ENCODE data around the gene SLC29A4. TPM values are rescaled to one million over a fixed set of nuclear protein-coding genes. Genes with fewer than 3 reads are reported as not detected.

SLC29A4 gene
- total and polyA plus RNA-seq, 2 donors (not counting 3 experiments of a cell fraction or from before 2014, with no cell fraction given): 5.2 to 7.7 TPM

DNA sequence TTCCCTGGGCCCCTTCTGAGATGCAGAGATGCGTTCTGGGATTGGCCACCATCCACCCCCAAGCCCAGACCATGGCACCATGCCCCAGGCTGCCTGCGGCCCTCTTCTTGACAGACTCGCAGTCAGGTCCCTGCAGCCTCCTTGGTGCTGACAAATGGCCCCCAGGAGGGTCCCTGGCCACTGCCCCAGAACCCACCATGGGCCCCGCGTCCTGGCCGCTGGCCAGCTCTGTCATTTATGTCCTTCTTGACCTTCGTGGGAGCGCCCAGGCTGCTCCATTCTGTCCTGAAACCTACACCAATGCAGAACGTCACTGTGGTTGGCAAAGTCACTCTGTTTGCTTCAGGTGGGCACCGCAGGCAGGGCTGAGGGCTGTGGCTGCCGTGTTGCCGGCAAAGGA is 39.5 kb upstream of the SLC29A4 start:
- Histone ChIP-seq H3K27ac (ENCODE audit: insufficient read depth, low read depth, low read length) (no peak overlapping the region), H3K4me1 (ENCODE audit: control insufficient read depth, extremely low read depth, insufficient read depth, low read length) (peaks cover 2% of the 10 kb centered on the region), H3K9me1 (replicated peaks; ENCODE audit: control insufficient read depth, extremely low read depth, insufficient read depth, low read length) (no peaks in the 10 kb centered on the region), H3K4me2 (ENCODE audit: insufficient read depth, low read length) (no peak overlapping the region), H3K9ac (replicated peaks; ENCODE audit: extremely low read depth, insufficient read depth, low read length) (no peak overlapping the region), H3K9me3 (replicated peaks; ENCODE audit: control insufficient read depth, insufficient read depth, low read length) (no peaks in the 10 kb centered on the region), H3K79me2 (ENCODE audit: control insufficient read depth, insufficient read depth, low read length) (no peaks in the 10 kb centered on the region), H3K4me3 (replicated peaks in 1 of 3; ENCODE audit: insufficient read depth in 1 of 3, low read depth in 1 of 3, low read length in 3 of 3) (no peak overlapping the region), H3K27me3 (ENCODE audit: control insufficient read depth in 2 of 2, insufficient read depth in 2 of 2, low read length in 2 of 2) (no peaks in the 10 kb centered on the region), H4K20me1 (replicated peaks; ENCODE audit: control insufficient read depth, extremely low read depth, insufficient read depth, low read length) (no peaks in the 10 kb centered on the region), H3K36me3 (ENCODE audit: control insufficient read depth in 2 of 2, extremely low read depth in 1 of 2, insufficient read depth in 2 of 2, low read length in 2 of 2) (no peaks in the 10 kb centered on the region), H2AFZ (ENCODE audit: low read depth, low read length) (no peak overlapping the region)
- DNase-seq (ENCODE audit: low read depth, low spot score): no peak
- no peak for FAIRE-seq
- no TSS peak for BruUV-seq (replicated peaks)
- TF ChIP-seq POLR2A (IDR thresholded peaks at IDR 0.05; ENCODE audit: low read depth, low read length) (no peak), MYC (IDR thresholded peaks at IDR 0.05; ENCODE audit: low read depth, low read length) (no peak), FOS (IDR thresholded peaks at IDR 0.05; ENCODE audit: borderline replicate concordance, insufficient read depth, low read length) (no peak), GATA2 (IDR thresholded peaks at IDR 0.05; ENCODE audit: insufficient read depth, insufficient read length, low read depth, low read length) (no peak), JUN (IDR thresholded peaks at IDR 0.05; ENCODE audit: borderline replicate concordance, insufficient read depth, insufficient read length, low read depth) (no peak), EZH2 (IDR thresholded peaks at IDR 0.05; ENCODE audit: borderline replicate concordance, low read depth, low read length, severe bottlenecking) (no peak), POLR2AphosphoS5 (IDR thresholded peaks at IDR 0.05; ENCODE audit: insufficient read depth, low read depth, low read length) (no peak)
- TF ChIP-seq, protein P1, sequence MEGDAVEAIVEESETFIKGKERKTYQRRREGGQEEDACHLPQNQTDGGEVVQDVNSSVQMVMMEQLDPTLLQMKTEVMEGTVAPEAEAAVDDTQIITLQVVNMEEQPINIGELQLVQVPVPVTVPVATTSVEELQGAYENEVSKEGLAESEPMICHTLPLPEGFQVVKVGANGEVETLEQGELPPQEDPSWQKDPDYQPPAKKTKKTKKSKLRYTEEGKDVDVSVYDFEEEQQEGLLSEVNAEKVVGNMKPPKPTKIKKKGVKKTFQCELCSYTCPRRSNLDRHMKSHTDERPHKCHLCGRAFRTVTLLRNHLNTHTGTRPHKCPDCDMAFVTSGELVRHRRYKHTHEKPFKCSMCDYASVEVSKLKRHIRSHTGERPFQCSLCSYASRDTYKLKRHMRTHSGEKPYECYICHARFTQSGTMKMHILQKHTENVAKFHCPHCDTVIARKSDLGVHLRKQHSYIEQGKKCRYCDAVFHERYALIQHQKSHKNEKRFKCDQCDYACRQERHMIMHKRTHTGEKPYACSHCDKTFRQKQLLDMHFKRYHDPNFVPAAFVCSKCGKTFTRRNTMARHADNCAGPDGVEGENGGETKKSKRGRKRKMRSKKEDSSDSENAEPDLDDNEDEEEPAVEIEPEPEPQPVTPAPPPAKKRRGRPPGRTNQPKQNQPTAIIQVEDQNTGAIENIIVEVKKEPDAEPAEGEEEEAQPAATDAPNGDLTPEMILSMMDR (IDR thresholded peaks at IDR 0.05; ENCODE audit: extremely low read depth in 1 of 2, insufficient read depth in 1 of 2, low read depth in 1 of 2, low read length in 2 of 2): no peak
- TF ChIP-seq, protein P2, sequence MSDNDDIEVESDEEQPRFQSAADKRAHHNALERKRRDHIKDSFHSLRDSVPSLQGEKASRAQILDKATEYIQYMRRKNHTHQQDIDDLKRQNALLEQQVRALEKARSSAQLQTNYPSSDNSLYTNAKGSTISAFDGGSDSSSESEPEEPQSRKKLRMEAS (IDR thresholded peaks at IDR 0.05; ENCODE audit: insufficient read depth, insufficient read length): no peak
- CTCF ChIA-PET: interaction anchor here (0.8 kb wide), 1 partner anchor 21 kb away, joined by 3 read pairs; no protein-coding TSS in a partner anchor
- intact Hi-C loops (cut with micrococcal nuclease): loop anchor here (5.0 kb wide), 1 partner anchor 434 kb away; no protein-coding TSS in a partner anchor
- dilution Hi-C loops (cut with MboI; ENCODE audit: extremely low pct_ligation_motif_present, low sequenced_read_pairs): no loop called here
- POLR2A ChIA-PET: no interaction called here

Measured in endothelial cell of umbilical vein (primary cell).